ENCODE data around the gene CFAP221. TPM values are rescaled to one million over a fixed set of nuclear protein-coding genes. Genes with fewer than 3 reads are reported as not detected.

The CFAP221 gene
- total RNA-seq, 1 donor, result not detected

- TF ChIP-seq, protein P1, sequence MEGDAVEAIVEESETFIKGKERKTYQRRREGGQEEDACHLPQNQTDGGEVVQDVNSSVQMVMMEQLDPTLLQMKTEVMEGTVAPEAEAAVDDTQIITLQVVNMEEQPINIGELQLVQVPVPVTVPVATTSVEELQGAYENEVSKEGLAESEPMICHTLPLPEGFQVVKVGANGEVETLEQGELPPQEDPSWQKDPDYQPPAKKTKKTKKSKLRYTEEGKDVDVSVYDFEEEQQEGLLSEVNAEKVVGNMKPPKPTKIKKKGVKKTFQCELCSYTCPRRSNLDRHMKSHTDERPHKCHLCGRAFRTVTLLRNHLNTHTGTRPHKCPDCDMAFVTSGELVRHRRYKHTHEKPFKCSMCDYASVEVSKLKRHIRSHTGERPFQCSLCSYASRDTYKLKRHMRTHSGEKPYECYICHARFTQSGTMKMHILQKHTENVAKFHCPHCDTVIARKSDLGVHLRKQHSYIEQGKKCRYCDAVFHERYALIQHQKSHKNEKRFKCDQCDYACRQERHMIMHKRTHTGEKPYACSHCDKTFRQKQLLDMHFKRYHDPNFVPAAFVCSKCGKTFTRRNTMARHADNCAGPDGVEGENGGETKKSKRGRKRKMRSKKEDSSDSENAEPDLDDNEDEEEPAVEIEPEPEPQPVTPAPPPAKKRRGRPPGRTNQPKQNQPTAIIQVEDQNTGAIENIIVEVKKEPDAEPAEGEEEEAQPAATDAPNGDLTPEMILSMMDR (IDR thresholded peaks at IDR 0.05; ENCODE audit: insufficient read depth, low read length), result no peak
- no peak for DNase-seq (ENCODE audit: low read depth)
- H3K4me3 ChIP-seq (ENCODE audit: low read depth, low read length), result peak overlapping the region; percentile 95
Observed at GRCh38 chr2:119679526-119679837, 135.2 kb downstream of the CFAP221 start.

GRCh38 chr2:119679846-119680245 lies 135.6 kb downstream of the CFAP221 start:
- peak overlapping the region; percentile 95 for H3K4me3 ChIP-seq (ENCODE audit: low read depth, low read length)
- no peak for DNase-seq (ENCODE audit: low read depth)
- TF ChIP-seq, protein P1 (IDR thresholded peaks at IDR 0.05; ENCODE audit: insufficient read depth, low read length), result no peak

DNA sequence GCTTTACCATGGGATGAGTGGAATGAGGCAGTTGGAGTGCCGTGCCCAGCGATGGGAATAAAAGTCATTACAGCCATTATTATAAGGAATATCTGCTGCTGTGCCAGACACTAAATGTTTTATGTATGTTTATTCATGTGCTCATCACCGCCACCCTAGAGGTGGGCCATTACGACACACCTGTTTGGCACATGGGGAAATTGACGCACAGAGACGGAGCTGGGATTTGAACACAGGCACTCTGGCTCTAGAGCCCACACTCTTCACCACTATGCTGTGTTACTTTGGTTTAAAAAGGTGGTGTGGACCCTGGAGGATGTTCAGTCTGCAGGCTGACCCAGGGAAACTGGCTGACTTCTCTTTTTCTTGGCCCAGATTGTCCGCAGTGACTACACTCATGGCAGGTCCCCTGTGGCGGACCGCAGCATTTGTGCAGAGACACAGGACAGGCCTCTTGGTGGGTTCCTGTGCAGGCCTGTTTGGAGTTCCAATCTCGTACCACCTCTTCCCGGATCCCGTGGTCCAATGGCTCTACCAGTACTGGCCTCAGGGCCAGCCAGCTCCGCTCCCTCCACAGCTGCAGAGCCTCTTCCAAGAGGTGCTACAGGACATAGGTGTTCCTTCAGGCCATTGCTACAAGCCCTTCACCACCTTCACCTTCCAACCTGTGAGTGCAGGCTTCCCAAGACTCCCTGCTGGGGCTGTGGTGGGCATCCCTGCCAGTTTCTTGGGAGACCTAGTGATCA lies 136.4 kb downstream of the CFAP221 start:
- TF ChIP-seq, protein P1 (IDR thresholded peaks at IDR 0.05; ENCODE audit: insufficient read depth, low read length), result no peak
- no peak overlapping the region for H3K4me3 ChIP-seq (ENCODE audit: low read depth, low read length)
- DNase-seq (ENCODE audit: low read depth), result no peak

DNA sequence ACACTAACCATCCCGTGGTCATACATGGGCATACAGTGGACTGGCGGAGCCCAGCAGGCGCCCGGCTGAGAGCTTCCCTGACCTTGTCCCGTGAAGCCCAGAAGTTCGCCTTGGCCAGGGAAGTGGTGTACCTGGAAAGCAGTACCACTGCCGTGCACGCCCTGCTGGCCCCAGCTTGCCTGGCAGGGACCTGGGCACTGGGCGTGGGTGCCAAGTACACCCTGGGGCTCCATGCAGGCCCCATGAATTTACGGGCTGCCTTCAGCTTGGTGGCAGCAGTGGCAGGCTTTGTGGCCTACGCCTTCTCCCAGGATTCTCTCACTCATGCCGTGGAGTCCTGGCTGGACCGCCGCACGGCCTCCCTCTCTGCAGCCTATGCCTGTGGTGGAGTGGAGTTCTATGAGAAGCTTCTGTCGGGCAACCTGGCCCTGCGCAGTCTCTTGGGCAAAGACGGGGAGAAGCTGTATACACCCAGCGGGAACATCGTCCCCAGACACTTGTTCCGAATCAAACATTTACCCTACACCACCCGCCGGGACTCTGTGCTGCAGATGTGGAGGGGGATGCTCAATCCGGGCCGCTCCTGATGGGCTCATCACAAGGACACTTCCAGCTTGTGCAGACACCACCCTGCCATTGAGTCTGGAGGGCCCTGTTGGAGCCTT lies 137.1 kb downstream of the CFAP221 start:
- no peak overlapping the region for H3K4me3 ChIP-seq (ENCODE audit: low read depth, low read length)
- TF ChIP-seq, protein P1 (IDR thresholded peaks at IDR 0.05; ENCODE audit: insufficient read depth, low read length), result no peak
- DNase-seq (ENCODE audit: low read depth), result no peak

- no peak for DNase-seq (ENCODE audit: low read depth)
- TF ChIP-seq, protein P1 (IDR thresholded peaks at IDR 0.05; ENCODE audit: insufficient read depth, low read length), result no peak
Observed at GRCh38 chr2:119681868-119682220, 137.6 kb downstream of the CFAP221 start.

DNA sequence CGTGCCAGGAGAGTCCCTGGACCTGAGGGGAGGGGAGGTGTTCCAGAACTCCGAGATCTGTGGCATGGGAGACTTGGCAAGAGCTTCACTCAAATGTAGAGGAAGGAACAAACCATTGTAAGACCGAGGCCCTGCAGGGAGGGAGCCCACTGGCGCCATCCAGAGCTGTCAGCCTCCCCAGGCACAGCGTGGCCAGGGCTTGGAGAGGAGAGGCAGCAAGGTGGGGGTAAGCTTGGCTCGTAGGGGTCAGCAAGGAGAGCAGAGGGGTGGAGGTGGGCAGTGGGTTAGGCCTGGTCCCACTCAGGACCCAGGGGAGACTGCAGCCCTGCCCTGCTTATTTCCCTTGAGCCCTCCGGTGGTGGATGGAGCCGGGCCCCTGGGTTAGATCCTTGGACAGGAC lies 138.3 kb downstream of the CFAP221 start:
- TF ChIP-seq, protein P1 (IDR thresholded peaks at IDR 0.05; ENCODE audit: insufficient read depth, low read length), result no peak
- no peak overlapping the region for H3K4me3 ChIP-seq (ENCODE audit: low read depth, low read length)
- no peak for DNase-seq (ENCODE audit: low read depth)

More at GRCh38 chr2:119681868-119682220, 137.6 kb downstream of the CFAP221 start:
- no peak overlapping the region for H3K4me3 ChIP-seq (ENCODE audit: low read depth, low read length)
